Measurements from ENCODE around the gene POLR1C. TPM values are rescaled to one million over a fixed set of nuclear protein-coding genes. Genes with fewer than 3 reads are reported as not detected.
"Not testable (repeated sequence)": the region's sequence is repeated elsewhere in the genome, so short reads cannot be mapped to it uniquely, and the experiment has no call there.

The POLR1C gene
- total and polyA plus RNA-seq, 4 donors = 29.0 to 50.7 (median 40.5) TPM

GRCh38 chr6:43497689-43498088 lies 19.2 kb upstream of the POLR1C start:
- ATAC-seq (ENCODE audit: insufficient read depth, low FRiP score) (no peak), DNase-seq (no peak)
- H3K9ac ChIP-seq (ENCODE audit: insufficient read depth in 1 of 2, low read length in 2 of 2) = no peak overlapping the region
- no peak overlapping the region for H3K27ac ChIP-seq (ENCODE audit: low read depth in 1 of 2, low read length in 1 of 2)
- H3K4me3 ChIP-seq = no peak overlapping the region
- no peaks in the 10 kb centered on the region for H3K27me3 ChIP-seq (ENCODE audit: control insufficient read depth in 3 of 3, insufficient read depth in 3 of 3, low read length in 2 of 3)
- 94 to 98% methylated on average over 12 of the region's 12 CpGs for WGBS, 2 donors
- peaks cover 0 to 29% (median 2%) of the 10 kb centered on the region in 5 donors for H3K4me1 ChIP-seq (ENCODE audit: control insufficient read depth in 5 of 5, insufficient read depth in 5 of 5, low read length in 5 of 5)
- H3K36me3 ChIP-seq (ENCODE audit: control insufficient read depth in 4 of 4, insufficient read depth in 4 of 4, low read length in 4 of 4) = peaks cover 6 to 38% (median 26%) of the 10 kb centered on the region in 4 donors
- TF ChIP-seq CTCF (IDR thresholded peaks at IDR 0.05; ENCODE audit: control extremely low read depth, extremely low read depth) = no peak
- no peaks in the 10 kb centered on the region for H3K9me3 ChIP-seq (ENCODE audit: control insufficient read depth in 4 of 4, insufficient read depth in 3 of 4, low read length in 3 of 4)

DNA sequence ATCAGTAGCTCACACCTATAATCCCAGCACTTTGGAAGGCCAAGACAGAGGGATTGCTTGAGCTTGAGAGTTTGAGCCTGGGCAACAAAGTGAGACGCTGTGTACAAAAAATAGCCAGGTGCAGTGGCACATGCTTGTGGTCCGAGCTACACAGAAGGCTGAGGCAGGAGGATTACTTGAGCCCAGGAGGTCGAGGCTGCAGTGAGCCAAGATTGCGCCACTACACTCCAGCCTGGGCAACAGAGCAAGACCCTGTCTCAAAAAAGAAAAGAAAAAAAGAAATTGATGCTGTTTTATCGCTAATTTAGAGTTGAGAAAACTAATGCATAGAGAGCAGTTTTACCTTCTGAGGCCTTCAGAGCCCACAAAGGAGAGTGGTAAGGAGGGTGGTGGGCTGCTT lies 18.6 kb upstream of the POLR1C start:
- Histone ChIP-seq H3K36me3 (ENCODE audit: control insufficient read depth in 4 of 4, insufficient read depth in 4 of 4, low read length in 4 of 4) (peaks cover 6 to 44% (median 29%) of the 10 kb centered on the region in 4 donors), H3K4me1 (ENCODE audit: control insufficient read depth in 5 of 5, insufficient read depth in 5 of 5, low read length in 5 of 5) (peaks cover 0 to 26% (median 0%) of the 10 kb centered on the region in 5 donors), H3K27ac (ENCODE audit: low read depth in 1 of 2, low read length in 1 of 2) (peak overlapping the region in 1 of 2 donors; percentile 56)
- not testable (repeated sequence) for ATAC-seq (ENCODE audit: insufficient read depth, low FRiP score); H3K9me3 ChIP-seq (ENCODE audit: control insufficient read depth in 4 of 4, insufficient read depth in 3 of 4, low read length in 3 of 4); H3K9ac ChIP-seq (ENCODE audit: insufficient read depth in 1 of 2, low read length in 2 of 2); DNase-seq; H3K27me3 ChIP-seq (ENCODE audit: control insufficient read depth in 3 of 3, insufficient read depth in 3 of 3, low read length in 2 of 3); H3K4me3 ChIP-seq
- WGBS, 2 donors = 96 to 97% methylated on average over 5 of the region's 5 CpGs

DNA sequence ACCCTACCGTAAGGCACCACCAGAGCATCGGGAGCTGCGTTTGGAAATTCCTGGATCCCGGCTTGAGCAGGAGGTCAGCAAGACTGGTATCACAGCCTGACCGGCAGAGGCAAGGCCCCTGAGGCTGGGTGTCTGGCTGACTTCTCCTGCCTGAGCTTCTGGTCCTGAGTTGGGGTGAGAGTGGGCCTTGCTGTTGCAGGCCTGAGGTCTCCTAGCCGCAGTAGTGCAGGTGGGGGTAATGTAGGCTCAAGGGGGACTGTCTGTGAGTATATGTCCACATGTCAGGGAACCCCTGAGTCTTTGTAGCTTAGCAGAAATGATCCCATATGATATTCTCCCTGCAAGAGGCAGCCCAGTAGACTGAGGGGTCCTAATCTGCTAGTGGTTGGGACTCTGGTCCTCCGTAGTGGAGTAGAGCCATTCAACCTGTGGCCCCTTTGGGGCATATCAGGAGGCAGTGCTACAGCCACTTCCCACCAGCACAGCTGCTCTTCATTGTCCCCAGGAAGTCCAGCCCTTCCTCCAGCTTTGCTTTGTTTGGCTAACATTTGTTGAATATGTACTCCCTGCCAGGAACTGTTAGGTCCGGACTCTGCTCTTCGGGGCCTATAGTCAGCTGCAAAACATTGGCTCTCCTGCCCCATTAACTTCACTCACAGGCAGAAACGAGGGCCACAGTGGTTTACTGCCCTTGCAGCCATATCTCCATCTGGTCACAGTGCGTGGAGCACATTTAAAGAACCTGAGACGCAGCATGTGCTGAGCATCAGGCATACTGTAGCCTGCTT lies 17.7 kb upstream of the POLR1C start:
- ATAC-seq (ENCODE audit: insufficient read depth, low FRiP score) (no peak), DNase-seq (no peak)
- H3K4me3 ChIP-seq = no peak overlapping the region
- no peaks in the 10 kb centered on the region for H3K9me3 ChIP-seq (ENCODE audit: control insufficient read depth in 4 of 4, insufficient read depth in 3 of 4, low read length in 3 of 4)
- no peak overlapping the region for H3K9ac ChIP-seq (ENCODE audit: insufficient read depth in 1 of 2, low read length in 2 of 2)
- TF ChIP-seq CTCF (IDR thresholded peaks at IDR 0.05; ENCODE audit: control extremely low read depth, extremely low read depth) = no peak
- H3K4me1 ChIP-seq (ENCODE audit: control insufficient read depth in 5 of 5, insufficient read depth in 5 of 5, low read length in 5 of 5) = peaks cover 0 to 26% (median 0%) of the 10 kb centered on the region in 5 donors
- H3K27ac ChIP-seq (ENCODE audit: low read depth in 1 of 2, low read length in 1 of 2) = peak overlapping the region; percentile 14 to 71
- 78 to 88% methylated on average over 12 of the region's 12 CpGs for WGBS, 2 donors
- H3K27me3 ChIP-seq (ENCODE audit: control insufficient read depth in 3 of 3, insufficient read depth in 3 of 3, low read length in 2 of 3) = no peaks in the 10 kb centered on the region
- peaks cover 9 to 50% (median 29%) of the 10 kb centered on the region in 4 donors for H3K36me3 ChIP-seq (ENCODE audit: control insufficient read depth in 4 of 4, insufficient read depth in 4 of 4, low read length in 4 of 4)

DNA sequence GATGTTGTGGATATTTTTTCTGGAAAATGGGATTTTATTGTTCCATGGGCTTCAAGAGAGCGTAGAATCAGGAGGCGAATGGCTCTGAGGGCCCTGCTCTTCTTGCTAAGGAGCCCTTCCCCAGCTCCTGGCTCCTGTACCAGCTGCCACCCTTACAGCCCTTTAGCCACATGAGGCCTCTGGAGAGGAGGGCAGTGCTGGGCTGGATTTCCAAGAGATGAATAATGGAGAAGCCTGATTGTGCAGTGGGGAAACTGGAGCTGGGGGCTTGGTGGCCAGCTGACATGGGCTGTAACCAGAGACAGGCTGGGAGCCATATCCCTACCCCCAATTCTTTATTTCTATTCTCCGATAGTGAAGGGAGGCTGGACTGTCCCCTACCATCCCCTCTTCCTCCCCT lies 16.0 kb upstream of the POLR1C start:
- Histone ChIP-seq H3K9me3 (ENCODE audit: control insufficient read depth in 4 of 4, insufficient read depth in 3 of 4, low read length in 3 of 4) (no peaks in the 10 kb centered on the region), H3K9ac (ENCODE audit: insufficient read depth in 1 of 2, low read length in 2 of 2) (no peak overlapping the region), H3K27me3 (ENCODE audit: control insufficient read depth in 3 of 3, insufficient read depth in 3 of 3, low read length in 2 of 3) (no peaks in the 10 kb centered on the region), H3K4me3 (no peak overlapping the region), H3K27ac (ENCODE audit: low read depth in 1 of 2, low read length in 1 of 2) (no peak overlapping the region), H3K4me1 (ENCODE audit: control insufficient read depth in 5 of 5, insufficient read depth in 5 of 5, low read length in 5 of 5) (peaks cover 0 to 14% (median 0%) of the 10 kb centered on the region in 5 donors), H3K36me3 (ENCODE audit: control insufficient read depth in 4 of 4, insufficient read depth in 4 of 4, low read length in 4 of 4) (peaks cover 9 to 66% (median 29%) of the 10 kb centered on the region in 4 donors)
- no peak for DNase-seq
- TF ChIP-seq CTCF (IDR thresholded peaks at IDR 0.05; ENCODE audit: control extremely low read depth, extremely low read depth) = no peak
- ATAC-seq (ENCODE audit: insufficient read depth, low FRiP score) = no peak
- WGBS, 2 donors = 95 to 96% methylated on average over 3 of the region's 3 CpGs
